HG03135 (cell line): ENCODE measurements around the gene SP4.
A peak's percentile ranks its signal among the peaks of the same experiment; 100 is the strongest.

Experiments
- ATAC-seq: cut with Tn5 transposase; IDR thresholded peaks from one replicate; pipeline ENCODE4 v1.9.1; 2021; ENCODE audit warnings: mild to moderate bottlenecking, moderate library complexity; ENCODE audit not compliant: unreplicated experiment

SP4 gene

DNA sequence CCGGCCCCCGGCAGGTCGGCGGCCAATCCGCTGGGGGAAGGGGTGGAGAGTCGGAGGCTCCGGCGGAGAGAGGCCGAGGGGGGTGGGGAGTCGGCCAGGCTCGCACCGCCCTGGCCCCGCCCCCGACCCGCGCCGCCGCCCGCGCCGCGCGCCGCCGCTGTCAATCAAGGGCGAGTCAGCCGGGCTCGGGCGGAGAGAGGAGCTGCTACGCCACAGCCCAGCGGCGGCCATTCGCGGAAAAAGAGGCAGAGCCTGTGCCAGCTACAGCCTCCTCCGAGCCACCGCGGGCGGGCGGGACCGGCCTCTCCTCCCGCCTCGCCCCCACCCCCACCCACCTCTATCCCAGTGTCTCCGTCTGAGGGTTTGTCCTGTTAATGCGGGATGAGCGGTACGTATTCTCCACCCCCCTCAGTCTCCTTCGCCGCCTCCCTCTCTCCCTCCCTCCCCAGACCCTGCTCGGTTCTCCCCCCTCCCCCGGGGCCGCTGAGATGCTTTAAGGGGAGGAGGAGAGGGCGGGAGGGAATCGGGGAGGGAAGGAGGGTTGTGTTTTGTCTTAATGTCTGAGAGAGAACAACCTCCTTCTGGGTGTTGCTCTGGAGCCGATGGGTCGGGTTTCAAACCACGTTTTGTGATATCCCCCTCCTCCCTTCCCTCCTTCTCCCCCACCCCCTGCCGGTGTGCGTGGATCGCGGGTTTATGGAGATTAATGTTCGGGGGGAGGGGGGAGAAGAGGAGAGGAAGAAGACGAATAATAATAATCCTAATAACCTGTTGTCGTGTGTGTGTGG lies at the start of gene SP4:
Gene SP4, plus strand, starts transcription at position 213 of the 788 bp plus-strand sequence. Its CDS starts 169 bp downstream, at position 382.
- peak; percentile 70 for ATAC-seq

DNA sequence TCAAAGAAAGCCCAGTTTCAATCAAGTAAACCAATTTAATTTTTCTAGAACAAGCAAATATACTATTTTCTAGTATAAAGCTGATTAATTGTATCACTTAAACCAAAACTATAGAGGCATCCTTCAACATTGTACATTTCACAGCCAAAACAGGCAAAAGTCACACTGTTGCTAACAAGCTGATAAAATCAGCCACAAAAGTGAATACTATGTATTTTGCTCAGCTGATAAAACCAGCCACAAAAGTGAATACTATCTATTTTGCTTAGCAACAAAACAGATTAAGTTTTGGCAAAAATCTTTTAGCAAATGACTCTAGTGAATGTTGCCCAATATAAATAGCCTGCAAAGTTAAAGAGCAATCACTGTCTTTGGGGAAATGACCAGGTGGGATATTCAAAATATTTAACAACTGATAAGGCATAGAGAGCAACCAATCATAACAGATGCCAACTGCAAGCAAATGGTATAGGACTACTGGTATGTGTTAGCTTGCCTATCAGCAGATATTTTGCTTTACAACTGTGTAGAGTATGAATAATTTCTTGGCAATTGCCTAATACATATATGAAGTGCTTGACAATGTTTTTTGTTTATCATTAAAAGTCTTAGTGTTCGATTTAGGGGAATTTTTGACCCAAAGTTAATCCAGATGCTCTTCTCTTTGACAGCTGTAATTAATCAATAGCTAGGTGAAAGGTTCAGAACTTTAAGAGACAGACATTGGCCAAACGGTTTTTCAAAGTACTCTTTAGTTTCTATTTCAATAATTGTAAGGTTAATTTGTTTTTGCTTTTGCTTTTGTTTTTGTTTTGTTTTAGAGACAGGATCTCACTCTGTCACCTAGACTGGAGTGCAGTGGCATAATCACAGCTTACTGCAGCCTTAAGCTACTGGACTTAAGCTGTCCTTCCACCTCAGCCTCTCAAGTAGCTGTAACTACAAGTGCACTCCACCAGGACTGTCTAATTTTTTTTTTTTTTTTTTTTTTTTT lies 44.4 kb upstream of the SP4 start:
- peak; percentile 90 for ATAC-seq

DNA sequence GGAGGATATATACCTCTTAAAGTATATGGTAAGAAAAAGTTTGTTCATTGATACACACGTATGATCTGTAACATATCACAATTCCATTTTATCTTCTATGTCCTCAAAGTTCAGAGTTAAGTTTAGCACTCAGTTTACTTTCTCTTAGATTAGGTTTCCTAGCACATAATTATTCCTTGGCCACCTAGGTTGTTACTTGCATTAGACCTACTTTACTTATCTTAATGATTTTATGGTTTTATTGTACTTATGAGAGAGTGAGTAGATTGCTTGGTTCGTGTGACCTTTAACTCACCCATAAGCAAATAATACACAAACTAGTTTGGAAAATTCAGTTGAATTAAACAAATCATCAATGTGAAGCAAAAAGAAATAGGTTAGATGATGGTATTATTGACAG lies 33.9 kb upstream of the SP4 start:
- ATAC-seq, result no peak

DNA sequence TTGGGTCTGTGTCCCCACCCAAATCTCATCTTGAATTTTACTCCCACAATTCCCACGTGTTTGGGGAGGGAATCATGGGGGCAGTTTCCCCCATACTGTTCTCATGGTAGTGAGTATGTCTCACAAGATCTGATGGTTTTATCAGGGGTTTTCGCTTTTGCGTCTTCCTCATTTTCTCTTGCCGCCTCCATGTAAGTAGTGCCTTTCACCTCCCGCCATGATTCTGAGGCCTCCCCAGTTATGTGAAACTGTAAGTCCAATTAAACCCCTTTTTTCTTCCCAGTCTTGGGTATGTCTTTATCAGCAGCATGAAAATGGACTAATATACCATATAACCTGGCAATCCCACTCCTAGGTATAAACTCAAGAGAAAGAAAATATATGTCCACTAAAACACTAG lies 25.9 kb upstream of the SP4 start:
- no peak for ATAC-seq

DNA sequence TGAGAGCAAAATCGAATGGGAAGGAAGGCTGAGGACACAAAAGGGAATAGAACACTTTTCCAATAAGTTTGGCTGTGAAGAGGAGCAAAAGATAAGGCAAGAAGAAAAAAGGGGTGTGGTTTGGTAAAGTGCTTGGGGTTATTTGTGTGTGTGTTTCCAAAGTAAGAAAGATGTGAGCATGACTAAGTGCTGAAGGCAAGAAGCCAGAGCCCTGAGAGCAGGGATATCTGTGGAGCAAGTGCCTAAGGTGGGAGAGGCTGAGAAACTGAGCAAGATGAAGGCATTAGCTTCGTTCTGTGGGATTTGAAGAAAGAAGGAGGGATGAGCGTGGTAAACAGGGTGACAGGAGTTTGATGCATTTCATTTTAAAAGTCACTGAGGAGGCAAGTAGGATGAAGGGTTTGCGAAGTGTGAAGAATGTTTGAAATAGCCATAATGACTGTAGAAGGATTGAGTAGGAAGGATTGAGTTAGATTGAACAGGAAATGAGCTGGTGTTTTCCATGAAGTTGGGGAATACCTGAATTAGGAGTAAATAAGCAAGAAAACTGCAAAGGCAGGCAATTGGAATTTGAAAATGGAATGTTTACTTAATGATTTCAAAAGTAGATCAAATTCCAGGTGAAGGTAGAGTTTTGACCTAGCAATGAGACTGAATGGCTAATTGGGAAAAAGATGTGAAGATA lies 19.9 kb upstream of the SP4 start:
- no peak for ATAC-seq

DNA sequence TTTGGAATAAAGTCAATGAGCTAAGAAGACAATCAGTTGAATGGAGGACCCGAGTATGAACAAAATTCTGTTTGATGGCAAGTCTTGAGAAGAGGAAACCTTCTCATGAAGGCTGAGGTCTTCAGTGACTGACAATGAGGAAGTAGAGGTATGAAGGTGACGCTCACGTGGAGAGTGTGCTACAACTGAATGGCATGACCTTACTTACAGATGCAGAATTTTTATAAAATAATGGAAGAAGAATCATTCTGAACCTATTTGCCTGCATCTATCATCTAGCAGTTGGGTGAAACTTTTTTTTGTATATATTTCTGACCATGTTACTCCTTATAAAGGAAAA lies 19.4 kb upstream of the SP4 start:
- ATAC-seq, result no peak

DNA sequence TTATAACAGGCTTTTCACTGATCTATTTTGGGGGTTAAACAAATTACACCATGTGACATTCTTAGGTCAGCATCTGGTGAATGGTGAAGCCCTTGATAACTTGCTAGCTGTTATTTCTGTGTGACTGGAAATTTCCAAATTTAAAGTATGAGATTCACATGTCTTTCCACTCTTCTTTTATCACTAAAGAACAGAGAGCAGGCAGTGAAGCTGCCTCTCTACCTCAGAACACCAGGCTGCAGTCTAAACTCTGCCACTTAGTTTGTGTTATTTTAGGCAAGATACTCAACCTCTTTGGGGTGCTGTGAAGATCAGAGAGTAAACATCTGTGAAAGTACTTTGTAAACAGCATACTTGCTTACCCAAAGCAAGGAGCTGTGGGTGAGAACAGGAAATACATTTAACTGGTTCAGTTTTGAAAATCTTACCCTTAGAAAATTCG lies 15.5 kb upstream of the SP4 start:
- no peak for ATAC-seq

DNA sequence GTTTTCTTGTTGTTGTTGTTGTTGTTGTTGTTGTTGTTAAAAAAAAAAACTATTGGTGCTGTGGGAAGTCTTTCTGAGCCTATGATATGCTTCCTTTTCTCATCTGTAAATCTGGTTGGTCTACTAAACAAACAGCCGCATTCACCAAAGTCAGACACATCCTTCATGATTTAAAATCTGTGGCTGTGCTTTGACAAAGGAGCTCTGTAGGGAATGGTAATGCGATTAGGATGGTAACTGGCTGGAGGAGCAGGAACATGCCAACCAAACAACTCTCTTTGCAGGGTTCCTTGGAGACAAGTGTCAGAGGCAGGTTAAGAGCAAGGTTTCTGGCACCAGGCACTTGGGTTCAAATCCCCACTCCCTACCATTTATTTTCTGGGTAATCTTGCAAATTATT lies 14.9 kb upstream of the SP4 start:
- ATAC-seq, result no peak

DNA sequence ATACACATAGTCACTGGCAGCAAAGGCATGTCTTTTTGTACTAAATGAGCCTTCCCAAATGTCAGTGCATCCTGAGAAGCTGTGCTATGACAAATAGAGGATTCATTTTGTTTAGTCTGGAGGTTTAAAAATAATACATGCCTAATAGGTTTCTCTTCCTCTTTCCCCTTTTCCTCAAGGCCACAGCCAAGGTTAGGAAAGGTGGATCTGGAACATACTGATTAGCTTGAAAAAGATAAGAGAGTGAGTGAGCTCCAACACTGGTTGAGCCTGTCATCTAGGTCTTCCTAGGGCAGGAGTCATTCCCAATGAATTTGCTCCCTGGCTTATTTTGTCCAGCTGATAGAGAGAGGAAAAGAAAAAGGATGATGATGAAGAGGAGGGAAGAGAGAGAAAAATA lies 14.4 kb upstream of the SP4 start:
- ATAC-seq, result no peak

DNA sequence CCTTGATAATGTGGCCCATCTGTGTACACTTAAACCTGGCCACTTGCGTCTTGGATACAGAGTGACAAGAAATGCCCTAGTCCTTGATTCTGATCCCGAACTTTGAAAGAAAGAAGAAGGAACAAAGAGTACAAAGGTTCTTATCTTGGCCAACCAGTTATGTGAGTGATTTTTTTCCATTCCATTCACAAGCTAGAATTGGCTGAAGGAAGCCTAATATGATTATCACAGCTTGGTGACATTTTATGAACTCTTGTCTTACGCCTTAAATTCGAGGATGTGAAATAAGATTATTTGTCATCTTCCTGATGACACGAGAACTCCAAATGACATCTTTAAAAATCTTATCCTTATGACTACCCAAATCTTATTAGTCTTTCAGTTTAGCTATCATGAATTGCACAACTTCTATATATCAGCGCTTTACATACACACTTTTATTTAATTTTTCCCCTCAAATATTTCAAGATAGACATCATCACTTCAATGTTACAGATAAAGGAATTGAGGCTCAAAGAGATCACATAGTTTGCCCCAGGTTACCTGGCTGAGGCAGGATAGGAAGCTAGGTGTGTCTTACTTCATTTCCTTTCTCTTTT lies 13.0 kb upstream of the SP4 start:
- ATAC-seq, result no peak

DNA sequence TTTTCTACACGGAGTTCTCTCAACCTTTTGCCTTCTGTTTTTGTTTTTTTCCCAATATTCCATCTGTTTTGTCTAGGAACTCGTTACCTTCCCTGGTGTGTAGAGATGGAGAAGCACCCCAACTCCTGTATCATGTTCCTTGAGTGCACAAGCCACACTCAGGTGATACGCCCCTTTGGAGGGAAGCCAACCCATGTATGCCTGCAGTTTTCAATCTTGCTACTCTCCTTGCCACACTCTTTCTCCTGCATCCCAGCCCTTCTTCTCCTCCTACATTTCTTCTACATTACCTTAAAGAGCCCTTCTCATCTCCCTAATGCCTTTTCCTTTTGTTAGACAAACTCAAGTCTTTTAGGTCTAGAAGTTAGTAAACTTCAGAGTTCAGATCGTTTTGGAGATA lies 10.2 kb upstream of the SP4 start:
- no peak for ATAC-seq

DNA sequence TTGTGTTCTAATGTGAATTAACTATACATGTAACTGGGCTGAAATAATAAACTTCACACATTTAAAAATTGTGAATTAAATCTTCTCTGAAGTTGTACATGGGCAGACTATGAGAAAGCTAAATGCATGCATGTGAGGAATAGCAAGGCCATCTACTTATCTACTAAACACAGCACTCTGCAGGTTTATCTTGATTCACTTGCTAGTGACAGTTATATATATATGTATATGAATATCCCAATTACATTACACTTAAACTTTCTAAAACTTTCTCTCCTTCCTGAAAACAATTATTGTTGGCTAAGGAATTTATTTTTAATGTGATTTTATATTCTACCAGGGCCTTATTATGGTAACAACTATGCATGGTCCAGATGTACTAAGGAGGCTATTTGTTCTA lies 5.1 kb upstream of the SP4 start:
- no peak for ATAC-seq

DNA sequence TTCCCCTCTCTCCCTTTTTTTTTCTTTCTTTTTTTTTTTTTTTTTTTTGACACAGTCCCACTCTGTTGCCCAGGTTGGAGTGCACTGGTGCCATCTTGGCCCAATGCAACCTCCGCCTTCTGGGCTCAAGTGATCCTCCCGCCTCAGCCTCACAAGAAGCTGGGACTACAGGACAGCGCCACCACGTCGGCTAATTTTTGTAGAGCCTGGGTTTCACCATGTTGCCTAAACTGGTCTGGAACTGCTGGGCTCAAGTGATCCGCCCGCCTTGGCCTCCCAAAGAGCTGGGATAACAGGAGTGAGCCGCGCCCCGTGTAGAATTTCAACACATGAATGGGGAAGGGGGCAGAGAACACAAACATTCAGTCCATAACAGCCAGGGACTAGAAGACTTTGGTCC lies 2.6 kb upstream of the SP4 start:
- no peak for ATAC-seq

DNA sequence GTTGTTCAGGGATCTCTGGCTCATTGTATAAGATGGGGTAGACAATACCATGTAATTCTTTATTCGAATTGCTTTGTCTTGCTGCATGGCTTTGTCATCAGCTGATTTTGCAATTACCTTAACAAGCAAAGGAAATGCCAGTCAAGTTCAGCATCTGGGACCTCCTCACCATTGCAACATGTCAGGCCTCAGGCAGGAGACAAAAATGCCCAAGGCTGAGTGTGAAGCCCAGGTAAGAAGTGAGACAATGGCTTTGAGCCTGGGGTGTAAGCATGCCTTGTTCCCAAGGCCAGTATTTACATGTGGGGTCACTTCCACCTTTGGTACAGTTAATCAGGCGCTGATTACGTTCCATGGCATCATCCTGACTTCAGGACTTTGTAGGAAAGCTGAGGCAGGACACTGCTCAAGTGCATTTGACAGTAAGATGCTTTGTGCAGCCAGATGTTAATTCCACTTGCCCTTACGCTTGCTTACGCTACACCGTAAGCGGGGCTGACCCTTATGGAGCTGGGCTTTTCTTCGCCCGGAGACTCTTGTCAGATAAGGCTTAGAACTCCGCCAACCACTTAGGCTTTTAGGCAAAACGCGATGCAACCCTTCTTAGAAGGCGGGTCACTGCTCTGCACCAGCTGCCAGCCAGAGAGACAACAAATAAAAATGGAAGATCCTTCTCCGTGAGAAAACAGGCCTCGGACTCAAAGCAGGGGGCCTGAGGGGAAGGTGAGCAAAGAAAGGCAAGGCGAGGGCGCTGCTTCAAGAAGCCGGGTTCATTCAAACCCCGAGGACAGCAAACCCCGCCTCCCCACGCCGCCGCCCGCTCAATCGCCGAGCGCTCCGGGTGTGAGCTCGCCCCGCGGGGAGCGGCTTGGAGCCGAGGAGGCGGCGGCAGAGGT lies 1.3 kb upstream of the SP4 start:
- no peak for ATAC-seq

DNA sequence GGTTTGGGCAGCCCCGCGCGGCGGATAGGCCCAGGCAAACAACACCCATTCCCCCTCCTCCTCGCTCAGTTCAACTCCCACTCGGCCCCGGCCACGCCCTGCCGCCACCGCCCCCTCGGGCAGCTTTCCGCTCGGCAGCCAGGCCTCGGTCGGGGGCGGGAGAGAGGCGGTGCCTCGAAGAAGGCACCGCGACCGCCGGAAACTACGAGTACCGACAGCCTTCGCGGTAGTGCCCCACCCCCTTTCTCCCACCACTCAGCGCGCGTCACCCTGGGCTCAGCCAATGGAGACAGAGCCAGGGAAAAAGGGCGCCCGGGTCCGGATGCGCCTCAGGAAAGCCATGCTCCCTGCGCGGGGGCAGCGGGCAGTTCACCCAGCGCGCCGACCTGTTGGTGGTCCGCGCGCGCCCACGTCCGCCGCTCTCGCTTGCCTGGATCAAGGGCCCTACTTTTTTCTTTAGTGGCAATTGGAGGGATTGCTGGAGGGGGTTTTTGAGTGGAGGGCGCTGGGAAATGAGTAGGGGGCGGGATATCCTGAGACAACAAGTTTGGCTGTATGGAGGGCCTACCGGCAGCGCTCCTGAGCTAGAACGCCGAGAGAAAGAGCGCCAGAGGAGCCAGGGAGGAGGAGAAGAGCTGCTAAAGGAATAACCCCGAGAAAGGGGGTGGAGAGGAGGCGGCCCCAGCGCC lies 557 bp upstream of the SP4 start:
- ATAC-seq, result peak; percentile 82

DNA sequence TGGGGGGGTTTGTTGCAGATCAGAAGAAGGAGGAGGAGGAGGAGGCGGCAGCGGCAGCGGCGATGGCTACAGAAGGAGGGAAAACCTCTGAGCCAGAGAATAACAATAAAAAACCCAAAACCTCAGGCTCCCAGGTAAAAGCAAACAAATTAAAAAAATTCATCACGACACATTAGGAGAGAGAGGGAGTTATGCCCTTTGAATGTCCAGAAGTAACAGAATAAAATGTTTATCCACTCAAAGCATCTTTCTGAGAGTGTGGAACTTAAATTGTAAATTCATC lies 717 bp downstream of the SP4 start:
- ATAC-seq, result no peak

DNA sequence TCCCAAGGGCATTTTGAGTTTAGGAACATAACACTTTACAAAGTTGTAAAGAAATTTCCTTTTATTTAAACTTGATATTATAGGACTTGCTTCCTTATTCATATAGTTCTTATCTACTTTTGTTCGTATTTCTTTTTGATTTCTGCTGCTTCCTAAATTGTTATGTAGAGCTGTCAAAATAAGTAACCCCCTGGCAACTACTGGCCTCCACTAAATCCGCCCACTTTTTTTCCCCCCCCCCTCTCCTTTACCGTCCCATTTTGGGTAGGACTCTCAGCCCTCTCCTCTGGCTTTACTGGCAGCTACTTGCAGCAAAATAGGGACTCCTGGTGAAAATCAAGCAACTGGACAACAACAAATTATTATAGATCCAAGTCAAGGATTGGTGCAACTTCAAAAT lies 1.1 kb downstream of the SP4 start:
- no peak for ATAC-seq

DNA sequence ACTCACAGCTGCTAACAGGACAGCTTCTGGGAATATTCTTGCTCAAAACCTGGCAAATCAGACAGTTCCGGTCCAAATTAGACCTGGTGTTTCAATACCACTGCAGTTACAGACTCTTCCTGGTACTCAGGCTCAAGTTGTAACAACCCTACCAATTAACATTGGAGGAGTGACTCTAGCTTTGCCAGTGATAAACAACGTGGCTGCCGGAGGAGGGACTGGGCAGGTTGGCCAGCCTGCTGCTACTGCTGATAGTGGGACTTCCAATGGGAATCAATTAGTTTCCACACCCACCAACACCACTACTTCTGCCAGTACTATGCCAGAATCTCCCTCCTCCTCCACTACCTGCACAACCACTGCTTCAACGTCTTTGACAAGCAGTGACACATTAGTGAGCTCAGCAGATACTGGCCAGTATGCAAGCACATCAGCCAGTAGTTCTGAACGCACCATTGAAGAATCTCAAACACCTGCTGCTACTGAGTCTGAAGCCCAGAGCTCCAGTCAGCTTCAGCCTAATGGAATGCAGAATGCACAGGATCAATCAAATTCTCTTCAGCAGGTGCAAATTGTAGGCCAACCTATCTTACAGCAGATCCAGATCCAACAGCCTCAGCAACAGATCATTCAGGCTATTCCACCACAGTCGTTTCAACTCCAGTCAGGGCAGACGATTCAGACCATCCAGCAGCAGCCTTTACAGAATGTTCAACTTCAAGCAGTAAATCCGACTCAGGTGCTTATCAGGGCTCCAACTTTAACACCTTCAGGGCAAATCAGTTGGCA lies 2.1 kb downstream of the SP4 start:
- ATAC-seq, result no peak

DNA sequence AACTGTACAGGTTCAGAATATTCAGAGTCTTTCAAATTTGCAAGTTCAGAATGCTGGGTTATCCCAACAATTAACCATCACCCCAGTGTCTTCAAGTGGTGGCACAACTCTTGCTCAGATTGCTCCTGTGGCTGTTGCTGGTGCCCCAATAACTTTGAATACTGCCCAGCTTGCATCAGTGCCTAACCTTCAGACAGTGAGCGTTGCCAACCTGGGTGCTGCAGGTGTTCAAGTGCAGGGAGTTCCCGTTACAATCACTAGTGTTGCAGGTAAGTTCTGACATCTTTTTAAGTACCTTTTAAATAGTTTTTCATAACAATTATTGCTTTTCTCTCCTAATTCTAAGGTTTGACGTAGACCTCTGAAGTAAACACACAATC lies 2.7 kb downstream of the SP4 start:
- no peak for ATAC-seq
